ACC112 (cell line): ENCODE results near the gene MYH3.

ENCODE experiments used
- H2AFZ ChIP-seq: fragments of 200-600 bp; sonication (generic); one replicate; pipeline ENCODE4 v1.6.0; 2017; ENCODE audit warnings: antibody characterized with exemption, low read length; ENCODE audit not compliant: unreplicated experiment
- H3K27ac ChIP-seq: fragments of 200-600 bp; sonication (generic); 2 replicates; pipeline ENCODE4 v1.5.1; 2014; ENCODE audit warnings: low read depth, mild to moderate bottlenecking, antibody characterized with exemption, low read length, moderate library complexity
- H3K27me3 ChIP-seq: fragments of 200-600 bp; sonication (generic); 2 replicates; pipeline ENCODE4 v1.6.1; 2014; ENCODE audit warnings: mild to moderate bottlenecking, antibody characterized with exemption, low read length, moderate library complexity, mixed read lengths; ENCODE audit not compliant: insufficient read depth
- H3K36me3 ChIP-seq: fragments of 200-600 bp; sonication (generic); 2 replicates; pipeline ENCODE4 v1.6.1; 2016; ENCODE audit warnings: mild to moderate bottlenecking, antibody characterized with exemption, low read length, moderate library complexity, mixed read lengths; ENCODE audit not compliant: insufficient read depth
- H3K4me1 ChIP-seq: fragments of 200-600 bp; sonication (generic); one replicate; pipeline ENCODE4 v1.6.1; 2016; ENCODE audit warnings: low read length, mixed read lengths; ENCODE audit not compliant: insufficient read depth, unreplicated experiment, control insufficient read depth
- H3K4me3 ChIP-seq: fragments of 200-600 bp; sonication (generic); 2 replicates; pipeline ENCODE4 v1.5.1; 2014; ENCODE audit warnings: mild to moderate bottlenecking, low read depth, low read length
- H3K79me2 ChIP-seq: fragments of 200-600 bp; sonication (generic); one replicate; pipeline ENCODE4 v1.6.0; 2016; ENCODE audit warnings: low read length; ENCODE audit not compliant: control insufficient read depth, unreplicated experiment, insufficient read depth

Gene MYH3

GRCh38 chr17:10628756-10629155, 28.4 kb downstream of the MYH3 start:
- Histone ChIP-seq H3K4me1 (no peaks in the 10 kb centered on the region), H3K4me3 (no peak overlapping the region), H3K27ac (no peak overlapping the region), H3K79me2 (no peaks in the 10 kb centered on the region), H2AFZ (no peak overlapping the region), H3K27me3 (no peaks in the 10 kb centered on the region), H3K36me3 (no peaks in the 10 kb centered on the region)

GRCh38 chr17:10626390-10626789, 30.7 kb downstream of the MYH3 start:
- Histone ChIP-seq H3K79me2 (no peaks in the 10 kb centered on the region), H3K36me3 (no peaks in the 10 kb centered on the region), H3K27me3 (0 out of 2 replicates have a peak, but pooled peaks cover 5% of the 10 kb centered on the region), H3K4me3 (no peak overlapping the region), H2AFZ (no peak overlapping the region), H3K27ac (no peak overlapping the region), H3K4me1 (no peaks in the 10 kb centered on the region)

- H3K4me3 ChIP-seq = no peak overlapping the region
- H3K27me3 ChIP-seq = 0 out of 2 replicates have a peak, but pooled peaks cover 5% of the 10 kb centered on the region
Measured at GRCh38 chr17:10624969-10625368, 32.1 kb downstream of the MYH3 start.

GRCh38 chr17:10623737-10624338, 33.3 kb downstream of the MYH3 start:
- Histone ChIP-seq H3K79me2 (no peaks in the 10 kb centered on the region), H3K27me3 (0 out of 2 replicates have a peak, but pooled peaks cover 5% of the 10 kb centered on the region), H3K4me1 (no peaks in the 10 kb centered on the region), H3K36me3 (no peaks in the 10 kb centered on the region), H3K4me3 (no peak overlapping the region), H3K27ac (no peak overlapping the region), H2AFZ (no peak overlapping the region)

More at GRCh38 chr17:10624969-10625368, 32.1 kb downstream of the MYH3 start:
- no peak overlapping the region for H2AFZ ChIP-seq
- no peak overlapping the region for H3K27ac ChIP-seq
- H3K36me3 ChIP-seq = no peaks in the 10 kb centered on the region
- no peaks in the 10 kb centered on the region for H3K4me1 ChIP-seq
- no peaks in the 10 kb centered on the region for H3K79me2 ChIP-seq

- 0 out of 2 replicates have a peak, but pooled peaks cover 5% of the 10 kb centered on the region for H3K27me3 ChIP-seq
- no peak overlapping the region for H3K4me3 ChIP-seq
- no peak overlapping the region for H2AFZ ChIP-seq
- no peaks in the 10 kb centered on the region for H3K4me1 ChIP-seq
- no peak overlapping the region for H3K27ac ChIP-seq
- H3K79me2 ChIP-seq = no peaks in the 10 kb centered on the region
- no peaks in the 10 kb centered on the region for H3K36me3 ChIP-seq
Measured at GRCh38 chr17:10622617-10623485, 34.3 kb downstream of the MYH3 start.

- H3K27ac ChIP-seq = no peak overlapping the region
- H3K4me3 ChIP-seq = no peak overlapping the region
- H3K79me2 ChIP-seq = no peaks in the 10 kb centered on the region
- H3K4me1 ChIP-seq = no peaks in the 10 kb centered on the region
- H3K27me3 ChIP-seq = 0 out of 2 replicates have a peak, but pooled peaks cover 5% of the 10 kb centered on the region
- H3K36me3 ChIP-seq = no peaks in the 10 kb centered on the region
- no peak overlapping the region for H2AFZ ChIP-seq
Measured at GRCh38 chr17:10621397-10621796, 35.7 kb downstream of the MYH3 start.

GRCh38 chr17:10620823-10621222, 36.3 kb downstream of the MYH3 start:
- H3K27me3 ChIP-seq = 0 out of 2 replicates have a peak, but pooled peaks cover 5% of the 10 kb centered on the region
- no peaks in the 10 kb centered on the region for H3K4me1 ChIP-seq
- H3K27ac ChIP-seq = no peak overlapping the region
- no peak overlapping the region for H2AFZ ChIP-seq
- H3K79me2 ChIP-seq = no peaks in the 10 kb centered on the region
- no peak overlapping the region for H3K4me3 ChIP-seq
- no peaks in the 10 kb centered on the region for H3K36me3 ChIP-seq

- Histone ChIP-seq H3K27me3 (no peaks in the 10 kb centered on the region), H3K79me2 (no peaks in the 10 kb centered on the region), H3K4me1 (peaks cover 12% of the 10 kb centered on the region), H2AFZ (peak overlapping the region; percentile 50), H3K4me3 (no peak overlapping the region), H3K27ac (no peak overlapping the region), H3K36me3 (no peaks in the 10 kb centered on the region)
Measured at GRCh38 chr17:10618202-10618635, 38.9 kb downstream of the MYH3 start.

- H3K27me3 ChIP-seq = no peaks in the 10 kb centered on the region
- no peak overlapping the region for H2AFZ ChIP-seq
- H3K27ac ChIP-seq = no peak overlapping the region
- no peaks in the 10 kb centered on the region for H3K79me2 ChIP-seq
- H3K36me3 ChIP-seq = no peaks in the 10 kb centered on the region
- no peak overlapping the region for H3K4me3 ChIP-seq
- peaks cover 18% of the 10 kb centered on the region for H3K4me1 ChIP-seq
Measured at GRCh38 chr17:10617120-10617505, 40.0 kb downstream of the MYH3 start.

GRCh38 chr17:10616502-10617119, 40.5 kb downstream of the MYH3 start:
- H2AFZ ChIP-seq = no peak overlapping the region
- no peak overlapping the region for H3K27ac ChIP-seq
- no peaks in the 10 kb centered on the region for H3K27me3 ChIP-seq
- peaks cover 18% of the 10 kb centered on the region for H3K4me1 ChIP-seq
- no peaks in the 10 kb centered on the region for H3K79me2 ChIP-seq
- H3K36me3 ChIP-seq = no peaks in the 10 kb centered on the region
- H3K4me3 ChIP-seq = no peak overlapping the region
